ENCODE data around the gene PALM. TPM values are rescaled to one million over a fixed set of nuclear protein-coding genes. Genes with fewer than 3 reads are reported as not detected.

PALM gene
- total and polyA plus RNA-seq, 2 experiments from 2014 or later: 23.0 to 105 TPM

DNA sequence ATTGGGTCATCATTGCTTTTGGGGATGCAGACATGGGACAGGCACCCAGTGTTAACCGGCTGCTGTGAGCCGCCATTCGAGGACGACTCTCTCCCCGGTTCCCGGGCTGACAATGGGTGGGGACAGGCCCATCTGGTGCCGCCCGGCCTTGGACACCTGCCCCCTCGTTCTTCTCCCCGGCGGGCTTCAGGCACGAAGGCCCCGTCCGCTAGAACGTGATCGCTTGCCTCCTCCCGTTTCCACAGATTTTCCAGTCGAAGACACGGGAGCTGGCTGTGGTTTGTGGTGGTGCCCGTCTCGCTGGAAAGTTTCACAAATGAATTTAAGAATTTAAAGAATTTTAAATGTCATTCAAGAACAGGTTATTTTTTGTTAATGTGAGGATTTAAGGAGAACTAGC, 2.0 kb downstream of the PALM start:
- Histone ChIP-seq H3K4me1 (ENCODE audit: low read depth) (no peaks in the 10 kb centered on the region), H3K9me3 (ENCODE audit: low read depth) (no peaks in the 10 kb centered on the region), H3K27me3 (no peaks in the 10 kb centered on the region), H3K4me3 (no peak overlapping the region), H3K27ac (no peak overlapping the region), H3K36me3 (no peaks in the 10 kb centered on the region)
- DNase-seq (ENCODE audit: low read depth in 1 of 2, low spot score in 1 of 2): no peak
- TF ChIP-seq, protein P1, sequence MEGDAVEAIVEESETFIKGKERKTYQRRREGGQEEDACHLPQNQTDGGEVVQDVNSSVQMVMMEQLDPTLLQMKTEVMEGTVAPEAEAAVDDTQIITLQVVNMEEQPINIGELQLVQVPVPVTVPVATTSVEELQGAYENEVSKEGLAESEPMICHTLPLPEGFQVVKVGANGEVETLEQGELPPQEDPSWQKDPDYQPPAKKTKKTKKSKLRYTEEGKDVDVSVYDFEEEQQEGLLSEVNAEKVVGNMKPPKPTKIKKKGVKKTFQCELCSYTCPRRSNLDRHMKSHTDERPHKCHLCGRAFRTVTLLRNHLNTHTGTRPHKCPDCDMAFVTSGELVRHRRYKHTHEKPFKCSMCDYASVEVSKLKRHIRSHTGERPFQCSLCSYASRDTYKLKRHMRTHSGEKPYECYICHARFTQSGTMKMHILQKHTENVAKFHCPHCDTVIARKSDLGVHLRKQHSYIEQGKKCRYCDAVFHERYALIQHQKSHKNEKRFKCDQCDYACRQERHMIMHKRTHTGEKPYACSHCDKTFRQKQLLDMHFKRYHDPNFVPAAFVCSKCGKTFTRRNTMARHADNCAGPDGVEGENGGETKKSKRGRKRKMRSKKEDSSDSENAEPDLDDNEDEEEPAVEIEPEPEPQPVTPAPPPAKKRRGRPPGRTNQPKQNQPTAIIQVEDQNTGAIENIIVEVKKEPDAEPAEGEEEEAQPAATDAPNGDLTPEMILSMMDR (IDR thresholded peaks at IDR 0.05; ENCODE audit: low read depth, low read length): no peak

DNA sequence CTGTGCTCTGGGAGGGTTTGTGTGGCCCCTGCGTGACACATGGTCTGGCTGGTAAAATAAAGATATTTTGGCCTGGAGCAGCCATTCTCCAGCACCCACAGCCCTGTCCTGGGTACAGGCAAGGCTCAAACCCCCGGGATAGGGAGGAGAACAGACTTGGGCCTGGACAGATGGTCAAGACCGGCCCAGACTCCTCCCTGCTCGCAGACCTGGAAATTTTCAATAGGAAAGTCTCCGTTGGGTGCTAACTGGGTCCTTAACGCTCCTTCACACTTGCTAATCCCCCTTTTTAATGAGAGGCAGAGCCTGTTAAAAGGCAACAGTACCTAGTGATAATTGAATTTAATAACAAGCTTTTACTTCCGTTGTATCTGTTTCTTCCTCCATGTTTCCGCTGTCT, 2.5 kb downstream of the PALM start:
- H3K27ac ChIP-seq: no peak overlapping the region
- H3K4me3 ChIP-seq: no peak overlapping the region
- no peaks in the 10 kb centered on the region for H3K9me3 ChIP-seq (ENCODE audit: low read depth)
- no peaks in the 10 kb centered on the region for H3K36me3 ChIP-seq
- no peaks in the 10 kb centered on the region for H3K4me1 ChIP-seq (ENCODE audit: low read depth)
- TF ChIP-seq, protein P1 (IDR thresholded peaks at IDR 0.05; ENCODE audit: low read depth, low read length): no peak
- H3K27me3 ChIP-seq: no peaks in the 10 kb centered on the region
- DNase-seq (ENCODE audit: low read depth in 1 of 2, low spot score in 1 of 2): no peak

DNA sequence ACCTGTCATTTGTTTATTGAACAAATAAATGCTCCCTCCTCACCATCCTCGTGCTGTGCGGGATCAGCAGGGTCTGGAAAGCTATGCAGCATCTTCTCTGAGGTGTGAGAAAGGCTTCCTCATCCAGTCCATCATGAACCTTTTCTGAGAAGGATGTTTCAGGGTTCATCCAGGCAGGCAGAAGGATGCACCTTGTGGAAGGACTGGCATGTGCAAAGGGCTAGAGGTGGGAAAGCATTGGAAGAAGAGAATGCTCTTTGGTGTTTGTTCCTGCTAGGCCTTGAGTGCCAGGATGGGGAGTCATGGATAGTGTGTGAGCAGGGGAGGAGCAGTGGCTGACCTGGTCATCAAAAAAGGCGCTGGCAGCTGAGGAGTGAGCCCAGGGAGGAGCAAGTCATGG, 6.6 kb downstream of the PALM start:
- TF ChIP-seq, protein P1 (IDR thresholded peaks at IDR 0.05; ENCODE audit: low read depth, low read length): no peak
- H3K36me3 ChIP-seq: no peaks in the 10 kb centered on the region
- H3K27ac ChIP-seq: no peak overlapping the region
- H3K27me3 ChIP-seq: no peaks in the 10 kb centered on the region
- H3K9me3 ChIP-seq (ENCODE audit: low read depth): no peaks in the 10 kb centered on the region
- no peaks in the 10 kb centered on the region for H3K4me1 ChIP-seq (ENCODE audit: low read depth)
- H3K4me3 ChIP-seq: no peak overlapping the region
- no peak for DNase-seq (ENCODE audit: low read depth in 1 of 2, low spot score in 1 of 2)

DNA sequence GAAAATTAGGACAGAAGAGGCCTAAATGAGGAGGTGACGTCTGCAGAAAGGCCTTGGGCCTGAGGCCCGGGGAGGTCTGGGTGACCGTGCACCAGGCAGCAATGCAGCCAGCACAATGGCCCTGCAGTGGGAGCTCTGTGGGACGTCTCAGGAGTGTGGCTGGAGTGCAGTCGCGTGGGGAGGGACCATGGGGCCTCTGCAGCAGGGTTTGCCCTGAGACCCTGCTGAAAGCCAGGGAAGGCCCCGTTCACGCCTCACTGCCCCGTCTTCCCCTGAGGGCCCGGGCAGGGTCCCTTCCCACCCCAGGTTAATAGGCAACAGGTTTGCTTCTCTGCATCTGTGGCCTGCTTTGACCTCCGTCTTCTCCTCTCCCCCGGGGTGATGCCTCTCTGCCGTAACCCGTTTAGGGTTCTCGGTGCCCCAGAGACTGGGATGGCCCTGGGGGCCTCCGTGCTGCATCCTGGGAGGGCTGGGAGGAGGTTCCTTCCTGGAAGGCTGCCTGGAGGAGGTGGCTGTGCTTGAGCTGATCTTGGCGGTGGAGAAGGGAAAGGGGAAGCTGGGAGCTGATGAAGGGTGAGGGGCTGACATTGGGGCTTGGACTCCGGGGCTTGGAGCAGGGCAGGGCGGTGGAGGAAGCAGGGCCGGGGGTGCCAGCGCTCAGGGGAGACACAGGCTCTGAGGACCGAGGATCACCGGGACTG, 9.7 kb downstream of the PALM start:
- TF ChIP-seq, protein P1 (IDR thresholded peaks at IDR 0.05; ENCODE audit: low read depth, low read length): no peak
- Histone ChIP-seq H3K36me3 (no peaks in the 10 kb centered on the region), H3K27me3 (no peaks in the 10 kb centered on the region), H3K27ac (no peak overlapping the region), H3K4me3 (no peak overlapping the region), H3K9me3 (ENCODE audit: low read depth) (no peaks in the 10 kb centered on the region), H3K4me1 (ENCODE audit: low read depth) (no peaks in the 10 kb centered on the region)
- no peak for DNase-seq (ENCODE audit: low read depth in 1 of 2, low spot score in 1 of 2)

DNA sequence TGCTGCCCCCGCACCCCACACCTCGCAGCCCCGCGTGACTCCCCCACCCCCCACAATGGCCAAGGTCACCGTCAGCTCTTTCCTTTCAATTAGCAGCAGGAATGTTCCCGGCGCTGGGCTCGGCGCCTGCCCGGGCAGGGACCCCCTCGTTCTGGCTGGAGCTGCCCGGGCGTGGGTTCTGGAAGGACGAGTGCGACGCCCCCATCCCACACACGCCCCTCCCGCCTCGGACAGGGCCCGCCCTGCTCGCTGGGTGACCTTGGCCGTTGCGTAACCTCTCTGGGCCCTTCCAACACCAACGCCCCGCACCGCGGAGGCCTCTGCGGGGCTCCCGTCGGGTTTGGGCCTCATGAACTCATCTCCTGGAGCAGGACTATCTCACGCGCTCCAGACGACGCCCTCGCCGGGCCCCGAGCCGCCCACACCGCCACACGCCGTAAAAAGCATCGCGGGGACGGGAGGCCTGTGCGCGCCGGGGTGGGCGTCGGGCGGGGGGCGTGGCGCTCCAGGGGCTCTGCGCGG, 10.3 kb downstream of the PALM start:
- TF ChIP-seq, protein P1 (IDR thresholded peaks at IDR 0.05; ENCODE audit: low read depth, low read length): no peak
- H3K9me3 ChIP-seq (ENCODE audit: low read depth): no peaks in the 10 kb centered on the region
- H3K27ac ChIP-seq: no peak overlapping the region
- DNase-seq (ENCODE audit: low read depth in 1 of 2, low spot score in 1 of 2): peak in 1 of 2 donors; percentile 66
- no peak overlapping the region for H3K4me3 ChIP-seq
- H3K27me3 ChIP-seq: no peaks in the 10 kb centered on the region
- no peaks in the 10 kb centered on the region for H3K36me3 ChIP-seq
- H3K4me1 ChIP-seq (ENCODE audit: low read depth): no peaks in the 10 kb centered on the region
